ENCODE results near the gene GMPR.
"Not testable (repeated sequence)": the region's sequence is repeated elsewhere in the genome, so short reads cannot be mapped to it uniquely, and the experiment has no call there.

DNA sequence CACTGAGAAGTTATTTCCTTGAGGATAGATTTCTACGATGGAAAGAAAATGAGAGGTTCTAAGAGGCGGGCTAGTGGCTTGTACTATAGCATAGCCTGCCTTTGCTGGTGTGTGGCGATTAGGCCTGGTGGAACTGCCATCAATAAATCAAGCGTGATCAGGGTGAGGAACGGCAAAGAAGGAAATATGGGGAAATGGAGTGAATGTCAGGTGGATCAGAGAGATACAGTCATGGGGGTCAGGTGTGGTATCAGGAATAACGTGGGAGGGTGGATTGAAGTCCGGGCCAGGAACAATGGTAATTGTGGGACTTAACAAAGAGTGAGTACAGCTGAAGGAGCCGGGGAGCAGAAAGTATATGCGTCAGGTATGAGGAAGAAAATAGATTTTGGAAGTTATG lies 22.2 kb downstream of the GMPR start:
- TF ChIP-seq, protein P1, sequence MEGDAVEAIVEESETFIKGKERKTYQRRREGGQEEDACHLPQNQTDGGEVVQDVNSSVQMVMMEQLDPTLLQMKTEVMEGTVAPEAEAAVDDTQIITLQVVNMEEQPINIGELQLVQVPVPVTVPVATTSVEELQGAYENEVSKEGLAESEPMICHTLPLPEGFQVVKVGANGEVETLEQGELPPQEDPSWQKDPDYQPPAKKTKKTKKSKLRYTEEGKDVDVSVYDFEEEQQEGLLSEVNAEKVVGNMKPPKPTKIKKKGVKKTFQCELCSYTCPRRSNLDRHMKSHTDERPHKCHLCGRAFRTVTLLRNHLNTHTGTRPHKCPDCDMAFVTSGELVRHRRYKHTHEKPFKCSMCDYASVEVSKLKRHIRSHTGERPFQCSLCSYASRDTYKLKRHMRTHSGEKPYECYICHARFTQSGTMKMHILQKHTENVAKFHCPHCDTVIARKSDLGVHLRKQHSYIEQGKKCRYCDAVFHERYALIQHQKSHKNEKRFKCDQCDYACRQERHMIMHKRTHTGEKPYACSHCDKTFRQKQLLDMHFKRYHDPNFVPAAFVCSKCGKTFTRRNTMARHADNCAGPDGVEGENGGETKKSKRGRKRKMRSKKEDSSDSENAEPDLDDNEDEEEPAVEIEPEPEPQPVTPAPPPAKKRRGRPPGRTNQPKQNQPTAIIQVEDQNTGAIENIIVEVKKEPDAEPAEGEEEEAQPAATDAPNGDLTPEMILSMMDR (IDR thresholded peaks at IDR 0.05): not testable (repeated sequence)
- TF ChIP-seq POLR2A, EP300 (IDR thresholded peaks at IDR 0.05): not testable (repeated sequence)
